Ectodermal cell (in vitro differentiated cells): Measurements from ENCODE around the gene ATP6V0C.

Experiments
- H3K27ac ChIP-seq: 2 replicates; pipeline ENCODE4 v1.7.0; 2013; ENCODE audit warnings: mild to moderate bottlenecking, low read depth, low read length; ENCODE audit not compliant: insufficient read depth, poor library complexity, severe bottlenecking
- H3K27me3 ChIP-seq: 2 replicates; pipeline ENCODE4 v1.7.0; 2013; ENCODE audit warnings: mild to moderate bottlenecking, low read length; ENCODE audit not compliant: insufficient read depth, control insufficient read depth, poor library complexity, severe bottlenecking
- H3K36me3 ChIP-seq: one replicate; pipeline ENCODE4 v1.7.0; 2013; ENCODE audit warnings: low read length; ENCODE audit not compliant: control insufficient read depth, insufficient read depth
- H3K4me1 ChIP-seq: one replicate; pipeline ENCODE4 v1.7.0; 2013; ENCODE audit warnings: low read length; ENCODE audit not compliant: control insufficient read depth, insufficient read depth
- H3K4me3 ChIP-seq: 2 replicates; pipeline ENCODE4 v1.7.0; 2013; ENCODE audit warnings: low read depth, low read length, control low read depth; ENCODE audit not compliant: insufficient read depth
- H3K9me3 ChIP-seq: 2 replicates; pipeline ENCODE4 v1.7.0; 2013; ENCODE audit warnings: mild to moderate bottlenecking, low read length, moderate library complexity; ENCODE audit not compliant: control insufficient read depth
- WGBS, 2 experiments: methylation state at CpG; one replicate each; pipeline ENCODE4 v1.1.7; 2013; ENCODE audit warnings: missing lambda C conversion rate in 2 of 2; 5-methylcytosine and 5-hydroxymethylcytosine counted together

The ATP6V0C gene

DNA sequence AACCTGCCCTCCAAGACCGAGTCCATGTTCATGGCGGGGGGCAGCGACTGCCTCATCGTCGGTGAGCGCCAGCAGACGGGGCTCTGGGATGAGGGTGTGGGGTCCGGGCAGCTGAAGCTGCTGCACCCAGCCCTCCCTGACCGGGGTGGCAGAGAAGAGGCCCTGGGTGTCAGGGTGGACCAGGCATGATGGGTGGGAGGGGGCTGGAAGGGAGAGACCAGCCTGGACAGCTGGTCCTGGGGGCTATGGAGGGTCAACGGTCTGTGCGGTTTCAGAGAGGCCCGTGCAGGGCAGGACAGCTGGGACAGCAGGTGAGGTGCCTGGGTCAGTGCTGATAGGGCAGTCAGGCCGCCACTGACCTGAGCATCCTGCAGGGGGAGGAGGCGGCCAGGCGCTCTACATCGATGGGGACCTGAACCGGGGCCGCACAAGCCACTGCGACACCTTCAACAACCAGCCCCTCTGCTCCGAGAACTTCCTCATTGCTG, 13.3 kb upstream of the ATP6V0C start:
- Histone ChIP-seq H3K9me3 (no peaks in the 10 kb centered on the region), H3K4me3 (no peak overlapping the region), H3K27me3 (no peaks in the 10 kb centered on the region), H3K27ac (no peak overlapping the region), H3K4me1 (peaks cover 10% of the 10 kb centered on the region), H3K36me3 (peaks cover 4% of the 10 kb centered on the region)
- WGBS, 2 experiments, result 88 to 89% methylated on average over 20 of the region's 20 CpGs

DNA sequence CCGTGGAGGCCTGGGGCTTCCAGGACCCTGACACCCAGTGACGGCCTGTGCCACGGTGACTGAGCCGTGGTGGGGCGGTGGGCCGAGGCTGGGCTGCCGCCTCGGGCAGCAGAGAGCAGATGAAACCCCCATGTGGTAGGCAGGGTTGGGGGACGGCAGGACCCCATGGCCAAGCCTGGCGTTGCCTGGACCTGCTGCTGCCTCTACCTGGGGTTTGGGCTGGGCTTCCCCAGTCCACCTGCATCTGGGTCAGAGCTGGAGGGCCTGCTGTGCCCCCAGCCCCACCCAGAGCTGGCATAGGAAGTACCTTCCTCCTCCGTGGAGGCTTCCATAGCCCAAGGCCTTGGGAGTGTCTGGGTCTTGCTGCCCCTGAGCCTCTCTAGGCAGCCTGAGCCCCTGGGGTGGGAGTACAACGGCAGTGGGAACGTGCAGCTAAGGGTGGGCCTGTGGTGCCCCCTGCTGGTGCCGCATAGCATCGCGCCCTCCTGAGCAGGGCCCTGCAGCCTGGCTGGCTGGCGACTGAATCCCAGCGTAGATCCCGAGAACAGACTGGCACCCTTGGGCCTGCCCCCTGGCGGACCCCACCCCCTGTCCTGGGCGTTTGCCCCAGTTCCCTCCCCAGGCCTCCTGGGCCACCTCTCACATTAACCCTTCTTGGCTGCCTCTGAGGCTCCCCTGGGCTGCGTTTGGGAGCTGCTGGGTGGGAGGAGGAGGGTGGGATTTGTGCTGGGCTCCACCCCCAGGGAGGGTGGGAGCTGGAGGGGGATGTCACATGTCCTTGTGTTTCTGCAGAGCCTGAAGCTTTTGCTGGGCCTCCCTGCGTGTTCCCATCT, 12.6 kb upstream of the ATP6V0C start:
- Histone ChIP-seq H3K4me3 (peak overlapping the region; percentile 17), H3K27ac (no peak overlapping the region), H3K4me1 (peaks cover 10% of the 10 kb centered on the region), H3K36me3 (peaks cover 4% of the 10 kb centered on the region), H3K9me3 (no peaks in the 10 kb centered on the region), H3K27me3 (no peaks in the 10 kb centered on the region)
- WGBS, 2 experiments, result 41 to 42% methylated on average over 23 of the region's 23 CpGs

DNA sequence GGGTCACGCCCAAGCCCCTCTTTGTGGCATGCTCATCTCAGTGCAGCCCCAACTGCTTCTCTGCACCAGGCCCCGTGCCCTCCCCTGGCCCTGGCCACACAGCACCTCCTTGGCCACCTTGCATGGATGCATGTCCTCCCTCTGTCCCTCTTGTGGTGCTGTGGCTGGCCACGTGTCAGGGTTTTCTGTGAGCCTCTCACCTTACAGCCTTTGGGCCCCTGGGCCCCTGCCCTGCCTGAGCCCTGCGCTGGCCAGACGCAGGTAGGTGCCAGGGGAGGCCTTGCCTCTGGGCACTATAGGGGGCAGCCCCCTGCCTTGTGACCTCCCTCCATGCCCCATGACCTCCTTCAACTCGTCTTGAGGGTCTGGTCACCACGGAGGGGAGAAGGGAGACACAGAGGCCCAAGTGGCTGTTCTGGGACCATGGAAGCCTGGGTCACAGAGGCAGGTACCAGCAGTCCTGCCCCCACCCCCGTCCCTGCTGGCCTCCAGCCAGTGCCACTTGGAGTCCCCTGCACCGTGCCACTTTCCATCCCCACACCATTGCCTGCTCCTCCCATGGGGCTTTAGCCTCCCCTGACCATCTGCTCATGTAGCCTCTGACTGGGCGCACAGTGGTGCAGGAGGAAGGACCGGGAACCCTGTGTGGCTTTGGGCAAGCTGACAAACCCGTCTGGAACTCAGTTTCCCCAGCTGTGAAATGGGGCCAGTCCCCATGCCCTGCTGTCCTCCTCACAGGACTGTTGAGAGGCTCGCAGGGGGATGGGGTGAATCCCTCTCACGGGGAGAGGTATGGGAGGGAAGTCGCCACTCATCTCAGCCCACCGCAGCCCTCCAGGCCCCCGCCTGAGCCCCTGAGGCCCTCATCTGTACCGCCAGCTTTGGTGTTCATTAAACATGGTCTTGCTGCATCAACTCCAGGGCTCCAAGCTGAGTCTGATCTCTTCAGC, 11.5 kb upstream of the ATP6V0C start:
- peak overlapping the region; percentile 17 for H3K4me3 ChIP-seq

DNA sequence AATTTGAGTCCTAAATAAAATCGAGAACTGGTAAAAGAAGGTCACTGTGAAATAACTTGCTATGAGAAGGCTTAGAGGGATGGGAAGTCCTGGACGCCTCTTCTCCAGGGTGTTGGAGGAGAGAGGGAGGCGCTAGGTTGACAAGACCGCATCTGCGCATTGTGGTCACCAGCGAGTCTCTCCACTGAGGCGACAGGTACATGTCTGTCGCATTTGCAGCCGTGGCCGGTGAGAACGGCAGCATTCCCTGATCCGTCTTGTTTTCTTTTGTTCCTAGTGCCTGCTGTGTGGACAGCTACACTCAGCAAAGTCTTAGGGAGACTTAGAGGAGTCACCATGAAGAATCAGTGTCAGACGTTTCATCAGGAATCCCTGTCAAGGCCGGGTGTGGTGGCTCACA, 8.1 kb upstream of the ATP6V0C start:
- H3K4me1 ChIP-seq, result peaks cover 10% of the 10 kb centered on the region
- no peaks in the 10 kb centered on the region for H3K36me3 ChIP-seq
- 87 to 93% methylated on average over 14 of the region's 14 CpGs for WGBS, 2 experiments
- H3K4me3 ChIP-seq, result no peak overlapping the region
- H3K27ac ChIP-seq, result no peak overlapping the region
- no peaks in the 10 kb centered on the region for H3K9me3 ChIP-seq
- H3K27me3 ChIP-seq, result no peaks in the 10 kb centered on the region

More for the DNA sequence above, 11.5 kb upstream of the ATP6V0C start:
- Histone ChIP-seq H3K9me3 (no peaks in the 10 kb centered on the region), H3K4me1 (peaks cover 10% of the 10 kb centered on the region), H3K27ac (no peak overlapping the region), H3K36me3 (peaks cover 2% of the 10 kb centered on the region), H3K27me3 (no peaks in the 10 kb centered on the region)
- 85 to 86% methylated on average over 18 of the region's 18 CpGs for WGBS, 2 experiments

DNA sequence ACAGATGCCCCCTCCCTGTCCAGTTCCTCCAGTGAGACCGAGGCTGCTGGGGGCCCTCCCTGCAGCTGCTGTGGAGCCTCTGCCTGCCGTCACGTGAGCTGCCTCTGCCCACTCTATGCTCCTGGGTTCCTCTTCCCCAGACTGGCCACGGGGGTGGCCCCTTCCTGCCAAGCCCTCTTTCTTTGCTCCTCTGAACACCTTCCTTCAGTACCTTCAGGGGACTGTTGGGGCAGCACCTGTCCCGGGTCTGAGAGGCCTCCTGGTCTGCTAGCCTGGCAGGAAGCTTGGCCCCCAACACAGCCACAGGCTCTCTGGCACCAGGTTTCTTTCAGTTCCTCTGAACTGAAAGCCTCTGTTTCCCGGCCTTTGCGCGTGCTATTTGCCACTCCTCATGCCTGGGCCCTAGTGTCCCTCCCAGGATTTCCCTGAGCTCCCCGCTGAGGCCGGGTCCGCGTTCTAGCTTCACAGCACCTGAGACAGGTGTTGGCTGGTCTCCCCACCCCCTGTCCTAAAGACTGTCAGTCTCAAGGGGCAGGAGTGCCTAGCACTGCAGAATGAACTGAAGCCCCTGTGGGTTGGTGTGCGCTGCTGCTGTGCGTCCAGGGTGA, 6.6 kb upstream of the ATP6V0C start:
- 90 to 91% methylated on average over 14 of the region's 14 CpGs for WGBS, 2 experiments
- Histone ChIP-seq H3K36me3 (no peaks in the 10 kb centered on the region), H3K27me3 (no peaks in the 10 kb centered on the region), H3K4me1 (peaks cover 17% of the 10 kb centered on the region), H3K4me3 (no peak overlapping the region), H3K27ac (no peak overlapping the region), H3K9me3 (no peaks in the 10 kb centered on the region)

DNA sequence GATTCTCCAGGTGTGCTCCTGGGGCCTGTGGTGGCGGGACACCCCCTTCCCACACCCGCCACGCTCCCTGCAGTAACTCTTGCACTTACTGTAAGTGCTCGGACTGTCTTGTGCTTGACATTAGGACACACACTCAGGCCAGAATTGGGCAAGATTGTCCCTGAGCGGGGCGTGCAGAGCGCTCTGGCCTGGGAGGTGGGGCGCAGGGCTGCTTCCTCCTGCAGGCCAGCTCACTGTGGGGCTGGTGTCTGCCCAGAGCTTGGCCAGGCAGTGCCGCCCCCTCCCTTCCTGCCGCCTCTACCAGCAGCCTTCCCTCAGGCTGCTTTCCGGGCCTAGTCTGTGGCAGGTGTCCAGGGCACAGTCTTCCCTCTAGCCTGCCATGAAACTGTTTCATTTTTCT, 6.1 kb upstream of the ATP6V0C start:
- H3K4me1 ChIP-seq, result peaks cover 16% of the 10 kb centered on the region
- no peaks in the 10 kb centered on the region for H3K9me3 ChIP-seq
- no peaks in the 10 kb centered on the region for H3K27me3 ChIP-seq
- H3K27ac ChIP-seq, result no peak overlapping the region
- no peak overlapping the region for H3K4me3 ChIP-seq
- H3K36me3 ChIP-seq, result no peaks in the 10 kb centered on the region
- 93% methylated on average over 11 of the region's 11 CpGs for WGBS, 2 experiments

DNA sequence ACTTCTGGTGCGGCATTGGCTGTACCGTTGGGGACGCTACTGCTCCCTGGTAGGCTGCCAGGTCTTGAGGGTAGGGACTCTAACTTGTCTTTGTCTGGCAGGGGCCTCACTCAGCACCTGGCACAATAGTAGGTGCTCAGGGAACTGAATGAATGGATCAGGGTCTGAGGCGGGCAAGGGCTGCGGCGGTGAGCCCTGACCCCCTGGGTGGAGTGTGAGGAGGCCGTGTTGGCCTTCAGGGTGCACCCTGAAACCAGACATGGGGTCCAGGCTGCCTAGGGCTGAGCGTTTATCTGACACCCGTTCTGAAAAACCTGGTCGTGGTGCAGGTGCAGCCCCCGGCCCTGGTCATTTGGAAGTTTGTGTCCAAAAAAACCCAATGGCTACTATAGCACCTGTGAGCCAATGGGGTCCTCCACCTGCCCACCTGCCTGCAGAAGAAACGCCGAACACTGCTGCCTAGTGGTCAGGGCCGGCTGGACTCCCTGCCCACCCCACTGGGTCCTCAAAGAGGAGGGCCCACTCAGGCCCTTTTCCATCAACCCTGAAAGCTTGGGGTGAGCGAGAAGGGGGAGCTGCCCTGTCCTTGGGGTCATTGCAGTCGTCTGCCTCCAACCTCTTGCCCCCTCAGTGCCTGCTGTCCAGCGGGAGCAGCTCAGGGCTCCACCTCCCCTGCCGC, 4.9 kb upstream of the ATP6V0C start:
- no peaks in the 10 kb centered on the region for H3K27me3 ChIP-seq
- no peaks in the 10 kb centered on the region for H3K36me3 ChIP-seq
- WGBS, 2 experiments, result 91% methylated on average over 18 of the region's 18 CpGs
- no peak overlapping the region for H3K4me3 ChIP-seq
- H3K27ac ChIP-seq, result no peak overlapping the region
- peaks cover 23% of the 10 kb centered on the region for H3K4me1 ChIP-seq
- H3K9me3 ChIP-seq, result no peaks in the 10 kb centered on the region

DNA sequence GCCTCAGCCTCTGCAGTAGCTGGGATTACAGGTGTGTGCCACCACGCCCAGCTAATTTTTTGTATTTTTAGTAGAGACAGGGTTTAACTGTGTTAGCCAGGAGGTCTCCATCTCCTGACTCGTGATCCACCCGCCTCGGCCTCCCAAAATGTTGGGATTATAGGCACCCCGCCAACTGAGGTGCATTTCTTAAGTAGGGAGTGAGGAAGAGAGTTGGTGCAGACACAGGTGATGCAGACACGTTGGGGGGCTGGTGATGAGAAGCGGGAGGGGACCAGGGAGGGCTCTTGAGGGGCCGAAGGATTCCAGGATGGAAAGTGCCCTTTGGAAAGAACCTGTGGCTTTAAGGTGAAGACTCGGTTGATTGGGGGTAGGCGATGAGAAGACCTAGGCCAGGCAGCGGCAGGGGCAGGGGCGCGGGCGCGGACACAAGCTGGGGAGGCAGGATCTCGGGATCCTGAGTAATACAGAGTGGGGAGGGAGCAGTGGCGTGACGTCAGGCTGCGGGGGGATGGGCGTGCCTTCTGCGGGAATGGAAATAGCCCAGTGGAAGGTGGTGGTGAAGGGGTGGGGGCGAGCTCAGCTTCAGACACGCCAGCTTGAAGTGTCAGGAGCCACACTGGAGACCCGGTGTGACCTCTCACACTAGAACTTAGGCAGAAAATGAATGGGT, 2.5 kb upstream of the ATP6V0C start:
- Histone ChIP-seq H3K9me3 (no peaks in the 10 kb centered on the region), H3K27ac (no peak overlapping the region), H3K4me3 (no peak overlapping the region), H3K36me3 (no peaks in the 10 kb centered on the region), H3K4me1 (peaks cover 37% of the 10 kb centered on the region), H3K27me3 (no peaks in the 10 kb centered on the region)
- 59% methylated on average over 24 of the region's 24 CpGs for WGBS, 2 experiments

DNA sequence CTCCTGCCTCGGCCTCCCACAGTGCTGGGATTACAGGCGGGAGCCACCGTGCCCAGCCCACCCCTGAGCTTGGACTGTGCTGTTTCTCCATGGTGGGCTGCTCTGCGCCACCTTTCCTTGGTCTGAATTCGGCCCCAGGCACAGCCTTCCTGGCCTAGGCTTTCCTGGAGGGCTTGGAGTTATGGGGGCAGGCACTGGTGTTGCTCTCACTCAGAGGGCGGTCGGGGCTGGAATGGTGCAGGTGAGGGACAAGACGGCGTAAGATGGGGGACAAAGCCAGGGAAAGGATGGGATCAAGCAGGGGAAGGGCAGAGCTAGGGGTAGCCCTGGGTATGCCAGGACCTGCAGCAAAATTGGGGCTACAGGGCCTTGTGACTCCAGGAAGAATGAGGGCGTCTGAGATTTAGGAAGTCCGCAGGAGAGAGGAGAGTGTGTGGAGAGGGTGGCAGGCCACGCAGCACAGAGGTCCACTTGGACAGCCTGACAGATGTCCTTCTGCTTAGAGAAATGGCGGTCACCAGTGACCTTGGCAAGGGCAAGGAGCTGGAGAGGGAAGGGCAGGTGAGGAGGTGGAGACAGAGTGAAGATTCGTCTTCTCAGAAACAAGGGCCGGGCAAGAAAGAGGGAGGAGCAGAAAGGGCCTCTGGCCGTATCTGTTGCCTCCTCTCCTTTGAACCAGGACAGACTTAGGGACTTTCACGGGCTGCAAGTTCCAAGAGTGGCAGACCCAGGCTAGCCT, 1.6 kb upstream of the ATP6V0C start:
- Histone ChIP-seq H3K27ac (no peak overlapping the region), H3K4me1 (peaks cover 41% of the 10 kb centered on the region), H3K36me3 (no peaks in the 10 kb centered on the region), H3K27me3 (no peaks in the 10 kb centered on the region), H3K4me3 (no peak overlapping the region), H3K9me3 (no peaks in the 10 kb centered on the region)
- 83 to 86% methylated on average over 17 of the region's 17 CpGs for WGBS, 2 experiments
